GM21526 (cell line): ENCODE data around the gene AP3B1.
"Not testable (repeated sequence)": the region's sequence is repeated elsewhere in the genome, so short reads cannot be mapped to it uniquely, and the experiment has no call there.

Source experiments
- ATAC-seq: cut with Tn5 transposase; IDR thresholded peaks from one replicate; pipeline ENCODE4 v1.9.1; 2021; ENCODE audit warnings: moderate library complexity; ENCODE audit not compliant: unreplicated experiment, low FRiP score

AP3B1 gene

DNA sequence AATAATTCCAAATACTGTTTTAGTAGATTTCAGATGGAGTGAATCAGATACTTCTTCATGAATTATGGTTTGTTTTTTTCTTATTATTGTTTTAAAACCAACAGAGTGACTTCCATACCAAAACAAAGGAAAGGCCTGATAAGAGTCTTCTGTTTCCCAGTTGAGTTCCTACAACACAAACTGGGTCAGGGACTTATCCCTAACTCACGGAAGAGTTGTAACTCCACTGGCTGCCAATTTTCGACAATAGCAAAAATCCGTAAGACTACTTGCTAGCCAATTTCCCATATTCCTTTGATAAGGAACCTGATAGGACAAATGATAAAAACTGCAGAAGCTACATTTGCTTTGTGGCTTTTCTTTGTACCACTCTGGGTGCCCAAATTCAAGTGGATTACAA is 219.2 kb downstream of the AP3B1 start:
- no peak for ATAC-seq

DNA sequence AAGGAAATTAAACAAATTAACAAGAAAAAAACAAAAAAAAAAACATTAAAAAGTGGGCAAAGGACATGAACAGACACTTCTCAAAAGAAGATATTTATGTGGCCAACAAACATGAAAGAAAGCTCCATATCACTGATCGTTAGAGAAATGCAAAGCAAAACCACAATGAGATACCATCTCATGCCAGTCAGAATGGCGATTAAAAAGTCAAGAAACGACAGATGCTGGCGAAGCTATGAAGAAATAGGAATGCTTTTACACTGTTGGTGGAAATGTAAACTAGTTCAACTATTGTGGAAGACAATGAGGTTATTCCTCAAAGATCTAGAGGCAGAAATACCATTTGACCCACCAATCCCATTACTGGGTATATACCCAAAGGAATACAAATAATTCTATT is 223.8 kb downstream of the AP3B1 start:
- ATAC-seq, result not testable (repeated sequence)

DNA sequence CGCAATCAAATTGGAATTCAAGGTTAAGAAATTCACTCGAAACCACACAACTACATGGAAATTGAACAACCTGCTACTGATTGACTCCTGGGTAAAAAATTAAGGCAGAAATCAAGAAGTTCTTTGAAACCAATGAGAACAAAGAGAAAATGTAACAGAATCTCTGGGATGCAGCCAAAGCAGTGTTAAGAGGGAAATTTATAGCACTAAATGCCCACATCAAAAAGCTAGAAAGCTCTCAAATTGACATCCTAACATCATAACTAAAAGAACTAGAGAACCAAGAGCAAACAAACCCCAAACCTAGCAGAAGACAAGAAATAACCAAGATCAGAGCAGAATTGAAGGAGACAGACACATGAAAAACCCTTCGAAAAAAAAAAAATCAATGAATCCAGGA is 226.9 kb downstream of the AP3B1 start:
- ATAC-seq, result not testable (repeated sequence)

DNA sequence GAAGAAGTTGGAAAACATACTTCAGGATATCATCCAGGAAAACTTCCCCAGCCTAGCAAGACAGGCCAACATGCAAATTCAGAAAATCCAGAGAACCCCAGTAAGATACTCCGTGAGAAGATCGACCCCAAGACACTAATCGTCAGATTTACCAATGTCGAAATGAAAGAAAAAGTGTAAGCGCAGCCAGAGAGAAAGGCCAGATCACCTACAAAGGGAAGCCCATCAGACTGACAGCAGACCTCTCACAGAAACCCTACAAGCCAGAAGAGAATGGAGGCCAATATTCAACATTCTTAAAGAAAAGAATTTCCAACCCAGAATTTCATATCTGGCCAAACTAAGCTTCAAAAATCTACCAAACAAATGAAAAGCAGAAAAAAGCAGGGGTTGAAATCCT is 227.8 kb downstream of the AP3B1 start:
- not testable (repeated sequence) for ATAC-seq

DNA sequence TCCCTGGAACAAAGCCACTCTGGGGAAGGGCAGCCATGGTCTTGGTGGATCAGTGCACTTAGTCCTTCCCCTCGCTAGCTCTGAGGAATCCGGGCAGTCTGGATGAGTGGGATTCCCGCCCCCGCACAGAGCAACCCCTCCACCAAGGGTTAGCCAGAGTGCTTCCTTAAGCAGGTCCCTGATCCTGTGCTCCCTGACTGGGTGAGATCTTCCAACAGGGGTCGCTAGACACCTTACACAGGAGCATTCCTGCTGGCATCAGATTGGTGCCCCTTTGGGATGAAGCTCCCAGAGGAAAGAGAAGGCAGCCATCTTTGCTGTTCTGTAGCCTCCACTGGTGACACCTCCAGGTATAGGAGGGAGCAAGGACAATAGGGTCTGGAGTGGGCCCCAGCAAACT is 228.8 kb downstream of the AP3B1 start:
- ATAC-seq, result no peak

DNA sequence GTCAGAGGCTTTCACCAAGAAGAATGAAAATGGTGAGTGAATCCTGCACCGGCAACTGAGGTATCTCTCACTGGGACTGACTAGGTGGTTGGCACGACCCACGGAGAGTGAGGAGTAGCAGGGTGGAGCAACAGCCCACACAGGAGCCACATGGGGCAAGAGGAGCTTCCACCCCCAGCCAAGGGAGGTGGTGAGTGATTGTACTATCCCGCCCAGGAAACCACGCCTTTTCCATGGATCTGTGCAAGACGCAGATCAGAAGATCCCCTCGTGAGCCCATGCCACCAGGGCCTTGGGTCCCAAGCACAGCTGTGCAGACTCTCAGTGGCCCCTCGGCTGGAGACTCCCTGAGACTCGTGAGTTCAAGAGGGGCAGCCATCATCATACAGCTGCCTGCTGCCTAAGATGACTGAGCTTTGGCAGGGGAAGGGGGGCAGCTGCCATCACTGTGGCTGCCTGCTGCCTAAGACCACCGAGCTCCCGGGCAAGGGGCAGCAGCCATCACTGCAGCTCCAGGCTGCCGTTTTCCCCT is 229.5 kb downstream of the AP3B1 start:
- no peak for ATAC-seq

DNA sequence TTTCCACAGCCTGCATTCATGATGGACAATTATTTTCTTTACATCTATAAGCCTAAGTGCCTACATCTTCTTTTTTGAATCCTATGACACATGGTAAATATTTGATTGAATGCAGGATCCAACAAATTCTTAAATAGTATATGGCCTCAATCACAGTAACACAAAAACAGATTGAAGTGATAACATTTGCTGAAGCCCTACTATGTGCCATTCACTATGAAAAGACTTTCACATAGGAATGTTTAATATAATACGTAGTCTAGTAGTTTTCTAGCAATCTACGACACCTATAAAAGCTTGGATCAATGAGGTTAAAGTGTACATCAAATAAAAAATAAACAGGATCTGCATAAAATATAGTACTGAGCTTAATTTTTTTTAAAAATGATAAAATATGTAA is 231.0 kb downstream of the AP3B1 start:
- ATAC-seq, result no peak

DNA sequence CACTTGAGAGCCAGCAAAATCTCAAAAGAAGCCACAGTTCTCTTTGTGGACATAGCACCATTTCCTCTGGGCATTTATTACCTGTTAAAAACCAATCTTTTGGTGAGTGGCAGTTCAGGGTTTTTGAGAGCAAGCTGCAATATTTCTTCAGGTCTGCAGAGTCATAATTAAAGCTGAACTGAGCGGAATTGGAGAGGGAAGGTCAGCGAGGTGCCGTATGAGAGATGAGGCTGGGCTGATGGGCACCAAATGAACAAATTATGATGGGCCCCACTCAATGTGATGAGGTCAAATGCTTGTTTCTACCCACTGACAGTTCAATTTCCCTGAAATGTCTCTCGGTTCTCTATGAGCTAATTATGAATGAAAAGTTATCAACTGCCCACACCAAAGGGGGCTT is 231.9 kb downstream of the AP3B1 start:
- no peak for ATAC-seq

DNA sequence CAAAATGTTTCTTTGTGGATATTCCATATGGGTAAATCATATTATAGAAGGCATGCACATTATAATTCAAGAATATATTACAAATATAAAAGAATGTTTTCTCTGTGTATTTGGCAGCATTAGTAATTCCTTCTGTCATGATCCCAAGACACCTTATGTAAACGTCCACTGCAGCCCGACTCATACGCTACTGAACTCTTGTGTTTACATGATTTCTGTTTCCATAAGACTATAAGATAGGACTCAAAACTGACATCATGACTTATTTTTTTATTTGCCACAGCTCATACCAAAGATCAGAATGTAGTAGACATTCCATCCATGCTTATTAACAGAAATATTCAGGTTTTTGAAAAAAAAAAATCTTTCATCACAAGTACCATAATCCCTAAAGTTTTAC is 234.1 kb downstream of the AP3B1 start:
- ATAC-seq, result no peak

DNA sequence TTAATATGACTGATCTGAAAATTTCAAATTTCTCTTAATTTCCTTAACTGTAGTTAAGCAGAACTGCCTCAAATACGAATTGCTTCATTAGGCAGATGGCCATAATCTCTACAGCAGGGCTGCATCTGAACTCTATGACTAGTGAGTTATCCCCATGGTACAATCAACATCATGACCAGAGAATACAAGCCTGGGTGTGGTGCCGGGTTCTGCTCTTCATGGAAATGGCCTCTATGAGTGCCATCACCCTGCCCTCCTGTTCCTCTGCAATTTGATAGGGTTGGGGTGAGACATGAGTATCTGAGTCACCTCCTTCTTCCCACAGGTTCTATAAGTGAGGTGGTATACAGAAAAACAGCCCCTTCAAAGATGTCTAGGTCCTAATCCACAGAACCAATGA is 235.9 kb downstream of the AP3B1 start:
- no peak for ATAC-seq

DNA sequence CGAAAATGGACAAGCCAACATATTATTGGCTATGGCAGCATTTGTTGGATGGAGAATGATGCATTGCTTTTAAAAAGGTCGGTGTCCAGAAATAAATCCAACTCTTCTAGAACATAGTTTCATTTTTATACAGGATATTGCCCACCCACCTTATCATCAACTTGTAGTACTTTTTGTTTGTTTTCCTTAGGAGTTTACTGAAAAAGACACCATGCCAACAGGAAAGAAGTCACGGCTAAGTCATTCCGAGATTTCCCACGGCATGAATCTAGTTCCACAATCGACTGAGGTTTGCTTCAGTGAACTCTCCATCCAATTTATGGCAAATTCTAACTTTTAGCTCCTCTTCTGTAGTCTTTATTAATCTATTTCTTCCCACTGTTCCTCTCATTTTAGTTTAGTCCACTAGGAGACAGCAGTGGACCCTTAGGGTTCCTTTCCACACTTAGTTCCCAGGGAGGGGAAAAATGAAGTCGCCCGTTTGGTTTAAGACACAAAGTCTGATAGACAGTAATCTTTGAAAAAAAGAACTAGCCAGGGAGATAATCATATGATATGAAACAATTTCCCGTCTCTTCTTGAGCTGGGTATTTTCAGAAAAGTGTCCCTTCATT is 237.5 kb downstream of the AP3B1 start:
- ATAC-seq, result no peak

DNA sequence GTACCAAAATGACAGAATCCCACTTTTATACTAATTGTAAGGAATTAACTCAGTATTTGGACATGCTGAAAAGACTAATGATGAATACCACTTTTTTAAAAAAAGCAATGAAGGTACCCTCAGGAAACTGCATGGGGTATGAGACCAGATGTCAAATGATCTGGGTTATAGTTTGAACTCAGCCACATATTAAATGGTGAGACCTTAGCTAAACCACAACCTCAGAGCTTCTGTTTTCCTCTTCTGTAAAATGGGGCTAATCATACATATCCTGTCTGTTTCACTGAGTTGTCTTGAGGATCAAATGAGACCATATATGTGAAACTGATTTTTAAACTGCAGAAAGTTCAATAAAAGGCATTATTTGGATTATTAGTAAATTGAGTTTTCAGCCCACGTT is 238.4 kb downstream of the AP3B1 start:
- ATAC-seq, result no peak

DNA sequence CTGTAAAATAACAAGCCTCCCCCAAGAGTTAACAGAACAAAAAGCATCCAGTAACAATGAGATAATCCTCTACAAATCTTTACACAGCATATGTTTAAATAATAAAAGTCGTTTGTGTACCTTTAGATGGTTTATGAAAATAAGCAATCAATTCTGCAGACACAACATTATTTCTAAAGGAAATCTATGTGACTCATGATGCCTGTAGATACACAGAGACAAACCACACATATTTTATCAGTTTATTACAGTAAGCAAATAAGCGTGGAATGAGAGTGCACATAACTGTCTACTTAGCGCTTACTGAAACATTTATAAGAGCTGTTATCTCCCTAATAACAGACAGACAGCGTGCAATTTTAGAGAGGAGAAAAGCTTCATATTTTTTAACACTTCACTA is 243.6 kb downstream of the AP3B1 start:
- ATAC-seq, result no peak

DNA sequence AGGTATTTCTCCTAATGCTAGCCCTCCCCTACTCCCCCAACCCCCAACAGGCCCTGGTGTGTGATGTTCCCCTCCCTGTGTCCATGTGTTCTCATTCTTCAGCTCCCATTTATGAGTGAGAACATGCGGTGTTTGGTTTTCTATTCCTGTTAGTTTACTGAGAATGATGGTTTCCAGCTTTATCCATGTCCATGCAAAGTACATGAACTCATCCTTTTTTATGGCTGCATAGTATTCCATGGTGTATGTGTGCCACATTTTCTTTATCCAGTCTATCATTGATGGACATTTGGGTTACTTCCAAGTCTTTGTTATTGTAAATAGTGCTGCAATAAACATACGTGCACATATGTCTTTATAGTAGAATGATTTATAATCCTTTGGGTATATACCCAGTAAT is 247.7 kb downstream of the AP3B1 start:
- ATAC-seq, result not testable (repeated sequence)

DNA sequence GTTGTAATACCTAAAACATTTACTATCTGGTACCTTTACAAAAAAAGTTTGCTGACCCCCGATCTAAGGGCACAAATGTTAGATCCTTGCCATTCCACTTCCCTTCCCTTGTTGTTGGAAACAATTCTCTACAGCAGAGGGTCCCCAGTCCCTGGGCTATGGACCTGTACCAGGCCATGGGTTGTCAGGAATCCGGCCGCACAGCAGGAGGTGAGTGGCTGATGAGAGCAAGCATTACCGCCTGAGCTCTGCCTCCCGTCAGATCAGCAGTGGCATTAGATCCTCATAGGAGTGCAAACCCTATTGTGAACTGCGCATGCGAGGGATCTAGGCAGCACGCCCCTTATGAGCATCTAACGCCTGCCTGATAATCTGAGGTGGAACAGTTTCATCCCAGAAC is 248.5 kb downstream of the AP3B1 start:
- no peak for ATAC-seq

DNA sequence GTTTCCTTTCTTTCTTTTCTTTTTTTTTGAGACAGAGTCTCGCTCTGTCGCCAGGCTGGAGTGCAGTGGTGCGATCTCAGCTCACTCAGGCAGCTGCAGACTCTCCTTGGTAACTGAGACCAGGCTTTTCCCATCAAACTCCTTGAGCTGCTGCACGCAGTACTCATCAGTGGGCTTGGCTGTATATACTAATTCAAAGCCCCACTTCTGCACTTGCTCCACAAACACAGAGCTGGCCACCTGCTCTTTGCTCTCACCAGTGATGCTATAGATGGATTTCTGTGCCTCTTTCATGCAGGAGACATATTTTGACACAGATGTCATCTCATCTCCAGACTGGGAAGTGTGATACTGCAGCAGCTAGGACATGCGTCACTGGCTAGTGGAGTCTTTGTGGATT is 252.7 kb downstream of the AP3B1 start:
- no peak for ATAC-seq

DNA sequence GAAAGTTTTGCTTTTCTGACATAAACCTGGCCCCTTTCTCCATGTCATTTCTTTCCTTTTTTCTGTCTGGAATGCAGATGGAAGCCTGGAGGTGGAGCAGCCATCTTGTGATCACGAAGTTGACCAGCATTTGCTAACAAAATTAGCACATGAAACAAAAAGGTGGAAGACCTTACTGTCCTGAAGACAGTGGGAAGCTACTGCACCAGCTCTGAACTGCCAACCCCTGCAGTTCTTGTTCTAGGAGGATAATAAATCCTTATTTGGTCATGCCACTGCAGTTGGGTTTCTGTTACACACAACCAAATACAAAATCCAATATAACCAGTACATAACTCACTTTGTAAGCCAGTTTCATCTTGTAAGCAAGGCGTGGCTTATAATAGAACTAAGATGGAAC is 269.0 kb downstream of the AP3B1 start:
- no peak for ATAC-seq

DNA sequence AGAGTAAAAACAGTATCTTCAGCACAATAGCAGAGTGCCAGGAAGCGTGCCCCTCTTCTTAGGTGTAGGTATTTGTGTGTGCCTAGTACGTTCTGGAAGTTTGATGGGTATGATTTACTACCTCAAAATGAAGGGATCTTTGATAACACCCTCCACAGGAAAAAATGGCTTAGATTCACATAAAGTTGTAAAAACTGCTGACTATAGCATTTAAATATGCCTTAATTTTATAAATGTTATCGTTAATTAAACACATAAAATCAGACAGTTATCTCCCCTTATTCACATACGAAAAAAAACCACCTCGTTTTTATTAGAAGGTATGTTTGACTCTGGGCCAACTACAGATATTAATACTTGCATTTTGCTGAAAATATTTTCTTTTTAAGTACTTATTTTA is 274.8 kb downstream of the AP3B1 start:
- ATAC-seq, result no peak

DNA sequence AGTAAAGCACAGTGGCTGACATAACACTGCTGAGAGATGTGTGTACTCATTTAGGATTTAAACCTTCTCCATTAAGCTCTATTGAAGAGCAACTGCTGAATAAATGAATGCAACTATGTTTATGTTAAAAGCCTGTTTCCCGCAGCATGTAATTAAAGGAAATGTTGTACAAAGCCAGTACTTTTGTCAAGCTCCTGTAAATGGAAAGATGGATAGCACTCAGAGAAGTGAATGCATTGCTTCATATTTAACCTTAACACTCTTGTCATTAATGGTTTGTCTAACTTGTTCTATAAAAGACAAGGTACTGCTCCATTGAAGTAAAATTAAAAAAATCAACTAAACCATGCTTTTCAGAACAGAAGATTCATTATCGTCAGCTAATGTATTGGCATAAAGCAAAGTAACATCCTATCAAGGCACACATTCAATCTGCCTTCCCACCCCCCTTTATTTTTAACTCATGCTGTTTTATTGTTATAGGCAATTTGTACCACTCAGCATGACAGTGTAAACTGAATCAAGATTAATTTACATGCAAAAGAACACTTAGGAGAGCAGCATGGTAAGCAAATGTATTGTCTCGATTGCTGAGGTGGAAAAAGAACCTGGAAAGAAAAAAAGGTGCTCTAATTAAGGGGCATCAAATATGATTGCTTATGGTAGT is 277.5 kb downstream of the AP3B1 start:
- no peak for ATAC-seq

DNA sequence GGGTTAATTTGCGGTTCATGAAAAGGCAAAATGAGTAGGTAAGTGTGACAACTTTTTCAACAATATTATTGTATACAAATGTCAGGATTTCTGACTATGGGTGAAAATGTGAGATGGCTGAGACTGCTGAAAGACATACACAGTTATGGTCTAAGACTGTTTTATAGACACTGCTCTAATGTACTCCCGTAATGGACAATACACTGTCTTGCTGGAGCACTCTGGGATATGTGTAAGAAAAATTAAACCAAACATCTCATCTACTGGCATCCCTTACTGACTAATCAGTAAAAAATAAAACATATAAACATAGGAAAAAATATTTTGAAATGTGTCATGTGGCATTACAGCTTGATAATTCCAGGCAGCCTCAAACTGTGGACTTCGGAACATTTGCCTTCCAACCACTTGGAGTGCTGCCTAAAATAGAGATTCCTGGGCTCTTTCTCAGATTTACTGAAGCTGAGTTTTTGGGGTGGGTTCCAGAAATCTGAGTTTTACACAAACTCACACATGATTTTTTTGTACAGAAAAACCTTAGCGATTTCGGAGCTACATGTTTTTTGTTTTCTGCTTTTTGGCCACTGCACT is 284.5 kb downstream of the AP3B1 start:
- ATAC-seq, result no peak

DNA sequence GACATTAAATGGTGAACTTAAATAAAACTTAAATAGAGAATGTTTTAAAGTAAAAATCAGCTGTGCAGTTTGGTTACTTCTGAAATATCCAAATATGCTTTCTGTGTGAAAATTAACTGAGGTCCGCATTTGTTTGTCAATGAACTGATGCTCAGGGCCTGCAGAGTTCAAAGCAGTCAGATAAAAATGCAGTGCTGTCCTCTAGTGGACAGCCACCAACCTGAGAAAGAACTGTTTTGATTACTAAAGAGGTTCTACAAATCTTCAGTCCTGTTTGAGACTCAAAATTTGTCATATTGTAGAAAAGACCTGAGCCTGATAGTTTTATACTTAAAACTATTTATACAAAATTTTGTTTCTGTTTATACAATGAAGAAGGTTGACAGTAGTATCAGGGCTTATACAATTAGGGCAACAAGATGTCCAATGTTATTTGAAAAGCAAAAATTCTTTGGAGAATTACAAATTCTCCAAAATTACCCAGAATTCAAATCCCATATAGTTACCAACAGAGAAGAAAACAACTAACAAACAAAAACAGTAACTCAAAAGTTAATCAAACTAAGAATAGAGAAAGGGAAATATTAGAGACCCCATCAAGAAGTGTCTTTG is 286.0 kb downstream of the AP3B1 start:
- ATAC-seq, result no peak

DNA sequence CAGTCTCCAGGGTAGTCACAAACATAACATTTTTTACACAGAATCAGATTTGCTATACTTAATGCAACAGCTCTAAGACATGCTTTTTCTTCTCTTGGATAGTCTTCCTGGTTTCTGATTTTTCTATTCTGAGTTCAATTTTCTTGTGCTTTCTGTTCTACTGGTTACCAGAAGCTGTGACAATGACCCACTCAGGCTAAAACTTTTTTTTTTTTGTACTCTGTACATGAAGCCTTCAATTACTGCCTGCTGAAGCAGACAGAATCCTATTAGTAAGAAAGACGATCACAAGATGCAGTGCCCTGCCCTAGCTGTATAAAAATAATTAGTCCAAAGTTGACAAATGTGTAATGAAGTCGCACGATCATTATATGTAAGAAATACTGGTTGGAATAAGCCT is 287.3 kb downstream of the AP3B1 start:
- no peak for ATAC-seq
